ENCODE results near the gene CCR5.

CCR5 gene

DNA sequence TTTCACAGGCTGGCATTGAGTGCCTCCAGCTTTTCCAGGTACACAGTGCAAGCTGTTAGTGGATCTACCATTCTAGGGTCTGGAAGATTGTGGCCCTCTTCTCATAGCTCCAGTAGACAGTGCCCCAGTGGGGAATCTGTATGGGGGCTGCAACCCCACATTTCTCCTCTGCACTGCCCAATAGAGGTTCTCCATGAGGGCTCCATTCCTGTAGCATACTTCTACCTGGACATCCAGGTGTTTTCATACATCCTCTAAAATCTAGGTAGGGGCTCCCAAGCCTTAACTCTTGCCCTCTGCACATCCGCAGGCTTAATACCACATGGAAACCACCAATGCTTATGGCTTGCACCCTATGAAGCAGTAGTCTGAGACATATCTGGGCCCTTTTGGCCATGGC is 31.9 kb upstream of the CCR5 start:
- Histone ChIP-seq H3K9ac (ENCODE audit: low read length) (no peak overlapping the region), H2AFZ (ENCODE audit: low read depth, low read length) (no peak overlapping the region), H2BK5ac (ENCODE audit: low read depth, low read length, poor library complexity, severe bottlenecking) (no peak overlapping the region), H3K27me3 (ENCODE audit: control insufficient read depth in 1 of 2, insufficient read depth in 1 of 2, low read length in 2 of 2) (peaks cover 0 to 9% of the 10 kb centered on the region in 2 experiments), H2BK15ac (ENCODE audit: low read depth, poor library complexity, severe bottlenecking) (no peak overlapping the region), H3K23ac (ENCODE audit: low read length in 2 of 2) (no peak overlapping the region), H2BK12ac (ENCODE audit: low read length in 2 of 2) (no peak overlapping the region), H3K4me3 (ENCODE audit: insufficient read depth in 1 of 2, low read depth in 1 of 2, low read length in 2 of 2) (no peak overlapping the region), H3K14ac (ENCODE audit: low read length in 2 of 2) (no peak overlapping the region), H3K9me3 (ENCODE audit: control insufficient read depth, low read length) (peaks cover 13% of the 10 kb centered on the region), H3K18ac (ENCODE audit: low read depth in 1 of 2, low read length in 2 of 2) (no peak overlapping the region), H3K4me1 (ENCODE audit: control insufficient read depth, insufficient read depth, low read depth, low read length) (no peaks in the 10 kb centered on the region), H3K4me2 (ENCODE audit: low read length, poor library complexity, severe bottlenecking) (no peak overlapping the region), H3K27ac (ENCODE audit: low read length, poor library complexity, severe bottlenecking) (no peak overlapping the region), H3K4ac (ENCODE audit: low read depth in 1 of 2, low read length in 2 of 2) (no peak overlapping the region), H2AK5ac (ENCODE audit: low read length, severe bottlenecking) (no peak overlapping the region), H4K8ac (ENCODE audit: low read length) (no peak overlapping the region), H2BK120ac (ENCODE audit: low read depth, low read length) (no peak overlapping the region), H4K91ac (ENCODE audit: low read length) (no peak overlapping the region), H3K36me3 (ENCODE audit: control insufficient read depth in 1 of 2, insufficient read depth in 2 of 2, low read depth in 1 of 2, low read length in 2 of 2) (no peaks in the 10 kb centered on the region), H3K79me1 (replicated peaks; ENCODE audit: low read length, poor library complexity, severe bottlenecking) (no peaks in the 10 kb centered on the region)
- WGBS = 100% methylated on average over 1 of the region's 1 CpG
- DNase-seq = no peak

- no peak overlapping the region for H4K91ac ChIP-seq (ENCODE audit: low read length)
- H2BK12ac ChIP-seq (ENCODE audit: low read length in 2 of 2) = no peak overlapping the region
- no peak overlapping the region for H2AFZ ChIP-seq (ENCODE audit: low read depth, low read length)
- H2BK15ac ChIP-seq (ENCODE audit: low read depth, poor library complexity, severe bottlenecking) = no peak overlapping the region
- H3K4me2 ChIP-seq (ENCODE audit: low read length, poor library complexity, severe bottlenecking) = no peak overlapping the region
- no peaks in the 10 kb centered on the region for H3K4me1 ChIP-seq (ENCODE audit: control insufficient read depth, insufficient read depth, low read depth, low read length)
- no peaks in the 10 kb centered on the region for H3K79me1 ChIP-seq (replicated peaks; ENCODE audit: low read length, poor library complexity, severe bottlenecking)
- H2BK5ac ChIP-seq (ENCODE audit: low read depth, low read length, poor library complexity, severe bottlenecking) = no peak overlapping the region
- H3K23ac ChIP-seq (ENCODE audit: low read length in 2 of 2) = no peak overlapping the region
- H3K9ac ChIP-seq (ENCODE audit: low read length) = no peak overlapping the region
- no peak for DNase-seq
- H3K36me3 ChIP-seq (ENCODE audit: control insufficient read depth in 1 of 2, insufficient read depth in 2 of 2, low read depth in 1 of 2, low read length in 2 of 2) = no peaks in the 10 kb centered on the region
- no peak overlapping the region for H3K27ac ChIP-seq (ENCODE audit: low read length, poor library complexity, severe bottlenecking)
- H3K18ac ChIP-seq (ENCODE audit: low read depth in 1 of 2, low read length in 2 of 2) = no peak overlapping the region
- H2BK120ac ChIP-seq (ENCODE audit: low read depth, low read length) = no peak overlapping the region
- no peak overlapping the region for H3K14ac ChIP-seq (ENCODE audit: low read length in 2 of 2)
- H3K9me3 ChIP-seq (ENCODE audit: control insufficient read depth, low read length) = peaks cover 5% of the 10 kb centered on the region
- H3K4me3 ChIP-seq (ENCODE audit: insufficient read depth in 1 of 2, low read depth in 1 of 2, low read length in 2 of 2) = no peak overlapping the region
- no peak overlapping the region for H4K8ac ChIP-seq (ENCODE audit: low read length)
- no peak overlapping the region for H2AK5ac ChIP-seq (ENCODE audit: low read length, severe bottlenecking)
- peaks cover 0 to 11% of the 10 kb centered on the region in 2 experiments for H3K27me3 ChIP-seq (ENCODE audit: control insufficient read depth in 1 of 2, insufficient read depth in 1 of 2, low read length in 2 of 2)
- no peak overlapping the region for H3K4ac ChIP-seq (ENCODE audit: low read depth in 1 of 2, low read length in 2 of 2)
- WGBS = 81% methylated on average over 3 of the region's 4 CpGs
These were observed 26.3 kb upstream of the CCR5 start for GRCh38 chr3:46344476-46344875.

- no peak overlapping the region for H2BK15ac ChIP-seq (ENCODE audit: low read depth, poor library complexity, severe bottlenecking)
- 78% methylated on average over 3 of the region's 3 CpGs for WGBS
These were observed 21.8 kb upstream of the CCR5 start for GRCh38 chr3:46348823-46349482.

GRCh38 chr3:46349484-46350261 is 21.1 kb upstream of the CCR5 start:
- Histone ChIP-seq H2BK120ac (ENCODE audit: low read depth, low read length) (no peak overlapping the region), H2BK5ac (ENCODE audit: low read depth, low read length, poor library complexity, severe bottlenecking) (no peak overlapping the region), H2BK12ac (ENCODE audit: low read length in 2 of 2) (no peak overlapping the region), H3K9me3 (ENCODE audit: control insufficient read depth, low read length) (no peaks in the 10 kb centered on the region), H2BK15ac (ENCODE audit: low read depth, poor library complexity, severe bottlenecking) (no peak overlapping the region), H4K91ac (ENCODE audit: low read length) (no peak overlapping the region), H3K4me1 (ENCODE audit: control insufficient read depth, insufficient read depth, low read depth, low read length) (no peaks in the 10 kb centered on the region), H3K4ac (ENCODE audit: low read depth in 1 of 2, low read length in 2 of 2) (no peak overlapping the region), H3K36me3 (ENCODE audit: control insufficient read depth in 1 of 2, insufficient read depth in 2 of 2, low read depth in 1 of 2, low read length in 2 of 2) (no peaks in the 10 kb centered on the region), H3K23ac (ENCODE audit: low read length in 2 of 2) (no peak overlapping the region), H3K79me1 (replicated peaks; ENCODE audit: low read length, poor library complexity, severe bottlenecking) (no peaks in the 10 kb centered on the region), H3K9ac (ENCODE audit: low read length) (no peak overlapping the region), H3K4me2 (ENCODE audit: low read length, poor library complexity, severe bottlenecking) (no peak overlapping the region), H2AK5ac (ENCODE audit: low read length, severe bottlenecking) (no peak overlapping the region), H2AFZ (ENCODE audit: low read depth, low read length) (no peak overlapping the region), H3K14ac (ENCODE audit: low read length in 2 of 2) (no peak overlapping the region), H3K4me3 (ENCODE audit: insufficient read depth in 1 of 2, low read depth in 1 of 2, low read length in 2 of 2) (no peak overlapping the region), H3K18ac (ENCODE audit: low read depth in 1 of 2, low read length in 2 of 2) (no peak overlapping the region), H3K27ac (ENCODE audit: low read length, poor library complexity, severe bottlenecking) (no peak overlapping the region), H4K8ac (ENCODE audit: low read length) (no peak overlapping the region), H3K27me3 (ENCODE audit: control insufficient read depth in 1 of 2, insufficient read depth in 1 of 2, low read length in 2 of 2) (peaks cover 31 to 62% of the 10 kb centered on the region in 2 experiments)
- DNase-seq = no peak
- WGBS = 61% methylated on average over 2 of the region's 2 CpGs

More at GRCh38 chr3:46348823-46349482, 21.8 kb upstream of the CCR5 start:
- Histone ChIP-seq H3K14ac (ENCODE audit: low read length in 2 of 2) (no peak overlapping the region), H3K4me1 (ENCODE audit: control insufficient read depth, insufficient read depth, low read depth, low read length) (no peaks in the 10 kb centered on the region), H3K4me2 (ENCODE audit: low read length, poor library complexity, severe bottlenecking) (no peak overlapping the region), H2AFZ (ENCODE audit: low read depth, low read length) (no peak overlapping the region), H2BK5ac (ENCODE audit: low read depth, low read length, poor library complexity, severe bottlenecking) (no peak overlapping the region), H3K79me1 (replicated peaks; ENCODE audit: low read length, poor library complexity, severe bottlenecking) (no peaks in the 10 kb centered on the region), H3K36me3 (ENCODE audit: control insufficient read depth in 1 of 2, insufficient read depth in 2 of 2, low read depth in 1 of 2, low read length in 2 of 2) (no peaks in the 10 kb centered on the region), H3K4me3 (ENCODE audit: insufficient read depth in 1 of 2, low read depth in 1 of 2, low read length in 2 of 2) (no peak overlapping the region), H3K9me3 (ENCODE audit: control insufficient read depth, low read length) (no peaks in the 10 kb centered on the region), H4K8ac (ENCODE audit: low read length) (no peak overlapping the region), H3K27ac (ENCODE audit: low read length, poor library complexity, severe bottlenecking) (no peak overlapping the region), H3K23ac (ENCODE audit: low read length in 2 of 2) (no peak overlapping the region), H2BK12ac (ENCODE audit: low read length in 2 of 2) (no peak overlapping the region), H3K4ac (ENCODE audit: low read depth in 1 of 2, low read length in 2 of 2) (no peak overlapping the region), H3K9ac (ENCODE audit: low read length) (no peak overlapping the region), H2BK120ac (ENCODE audit: low read depth, low read length) (no peak overlapping the region), H3K27me3 (ENCODE audit: control insufficient read depth in 1 of 2, insufficient read depth in 1 of 2, low read length in 2 of 2) (peaks cover 23 to 55% of the 10 kb centered on the region in 2 experiments), H4K91ac (ENCODE audit: low read length) (no peak overlapping the region), H3K18ac (ENCODE audit: low read depth in 1 of 2, low read length in 2 of 2) (no peak overlapping the region), H2AK5ac (ENCODE audit: low read length, severe bottlenecking) (no peak overlapping the region)
- DNase-seq = no peak

Measured in mesenchymal stem cell (in vitro differentiated cells and primary cell).